Neural progenitor cell (in vitro differentiated cells): Measurements from ENCODE around the gene WDFY2. TPM values are rescaled to one million over a fixed set of nuclear protein-coding genes. Genes with fewer than 3 reads are reported as not detected.

Source experiments
- DNase-seq: peaks from one replicate; pipeline ENCODE4 v3.0.0-alpha.2; 2016; ENCODE audit warnings: low spot score
- H2AFZ ChIP-seq: fragments of 200-600 bp; sonication (generic); replicated peaks from 2 replicates; pipeline ENCODE4 v1.6.1; 2016; ENCODE audit warnings: antibody characterized with exemption
- H3F3A ChIP-seq: fragments of 200-600 bp; sonication (generic); 2 replicates; pipeline ENCODE4 v1.6.1; 2016; ENCODE audit warnings: antibody characterized with exemption, low read depth
- H3K27ac ChIP-seq: fragments of 200-600 bp; sonication (generic); 2 replicates; pipeline ENCODE4 v1.5.1; 2016; ENCODE audit warnings: mild to moderate bottlenecking
- H3K27me3 ChIP-seq: fragments of 200-600 bp; sonication (generic); 2 replicates; pipeline ENCODE4 v1.6.1; 2016; ENCODE audit warnings: mild to moderate bottlenecking, moderate library complexity
- H3K36me3 ChIP-seq: fragments of 200-600 bp; sonication (generic); 2 replicates; pipeline ENCODE4 v1.5.1; 2016
- H3K4me1 ChIP-seq: fragments of 200-600 bp; sonication (generic); 2 replicates; pipeline ENCODE4 v1.6.1; 2016; ENCODE audit warnings: mixed run types
- H3K4me2 ChIP-seq: fragments of 200-600 bp; sonication (generic); 2 replicates; pipeline ENCODE4 v1.6.1; 2016
- H3K4me3 ChIP-seq: fragments of 200-600 bp; sonication (generic); 2 replicates; pipeline ENCODE4 v1.5.1; 2016
- H3K79me2 ChIP-seq: fragments of 200-600 bp; sonication (generic); 2 replicates; pipeline ENCODE4 v1.6.1; 2016; ENCODE audit warnings: low read depth
- H3K9ac ChIP-seq: fragments of 200-600 bp; sonication (generic); 2 replicates; pipeline ENCODE4 v1.6.1; 2016
- H3K9me3 ChIP-seq: fragments of 200-600 bp; sonication (generic); 2 replicates; pipeline ENCODE4 v1.5.1; 2016; ENCODE audit warnings: low read depth
- H4K20me1 ChIP-seq: fragments of 200-600 bp; sonication (generic); 2 replicates; pipeline ENCODE4 v1.6.1; 2016; ENCODE audit warnings: low read depth
- H3K27ac Mint-ChIP-seq: 3 replicates; pipeline ENCODE4 v1.8.0; 2021; ENCODE audit warnings: mixed read lengths
- H3K27me3 Mint-ChIP-seq: 2 replicates; pipeline ENCODE4 v1.8.0; 2022; ENCODE audit warnings: low read depth, mild to moderate bottlenecking, inconsistent platforms, moderate library complexity, mixed read lengths; ENCODE audit not compliant: insufficient read depth
- H3K36me3 Mint-ChIP-seq: 3 replicates; pipeline ENCODE4 v1.8.0; 2021; ENCODE audit warnings: mixed read lengths
- H3K4me1 Mint-ChIP-seq: 3 replicates; pipeline ENCODE4 v1.8.0; 2021; ENCODE audit warnings: mixed read lengths
- H3K4me3 Mint-ChIP-seq: 3 replicates; pipeline ENCODE4 v1.8.0; 2021; ENCODE audit warnings: mild to moderate bottlenecking, moderate library complexity, mixed read lengths
- H3K9me3 Mint-ChIP-seq: 3 replicates; pipeline ENCODE4 v1.8.0; 2020; ENCODE audit warnings: mixed read lengths
- CTCF ChIP-seq: fragments of 200-600 bp; sonication (generic); IDR thresholded peaks from 2 replicates; pipeline ENCODE4 v1.5.1; 2017; ENCODE audit warnings: antibody characterized with exemption, mild to moderate bottlenecking
- EZH2 ChIP-seq: fragments of 200-600 bp; sonication (generic); IDR thresholded peaks from 2 replicates; pipeline ENCODE4 v1.6.1; 2017; ENCODE audit warnings: antibody characterized with exemption, mild to moderate bottlenecking, moderate library complexity
- EZH2phosphoT487 ChIP-seq: fragments of 200-600 bp; sonication (generic); IDR thresholded peaks from 2 replicates; pipeline ENCODE4 v1.6.1; 2017; ENCODE audit warnings: antibody characterized with exemption
- total RNA-seq: library from RNA; depleted of rRNA; stranded (reverse); fragments of >200 nt; gene quantifications from 2 replicates; pipeline ENCODE4 v1.2.3, GENCODE V29; 2015; ENCODE audit warnings: low replicate concordance

Gene WDFY2
- total RNA-seq, 1 donor from 2014 or later, result 18.3 TPM

GRCh38 chr13:51643105-51643881, 59.0 kb downstream of the WDFY2 start:
- H3K27ac ChIP-seq, result no peak overlapping the region
- no peaks in the 10 kb centered on the region for H3K9me3 ChIP-seq
- H3K27me3 ChIP-seq, result no peaks in the 10 kb centered on the region
- no peak overlapping the region for H3K9ac ChIP-seq
- Mint-ChIP-seq H3K4me3 (no peak overlapping the region), H3K36me3 (peaks cover 5% of the 10 kb centered on the region), H3K9me3 (peaks cover 5% of the 10 kb centered on the region), H3K27ac (peak overlapping the region; percentile 57), H3K4me1 (peaks cover 55% of the 10 kb centered on the region), H3K27me3 (no peaks in the 10 kb centered on the region)
- H3F3A ChIP-seq, result peaks cover under 1% of the 10 kb centered on the region
- no peak overlapping the region for H3K4me3 ChIP-seq
- no peak for TF ChIP-seq EZH2
- no peak for TF ChIP-seq EZH2phosphoT487
- TF ChIP-seq CTCF, result no peak
- H3K79me2 ChIP-seq, result peaks cover 85% of the 10 kb centered on the region
- H3K4me2 ChIP-seq, result no peak overlapping the region
- peaks cover 30% of the 10 kb centered on the region for H4K20me1 ChIP-seq
- H3K4me1 ChIP-seq, result peaks cover 48% of the 10 kb centered on the region
- DNase-seq, result no peak
- H2AFZ ChIP-seq, result no peak overlapping the region
- H3K36me3 ChIP-seq, result no peaks in the 10 kb centered on the region

GRCh38 chr13:51643882-51644281, 59.6 kb downstream of the WDFY2 start:
- no peak overlapping the region for H3K27ac Mint-ChIP-seq
- Histone ChIP-seq H3K27ac (no peak overlapping the region), H3K4me2 (no peak overlapping the region), H3K4me3 (no peak overlapping the region), H3K27me3 (no peaks in the 10 kb centered on the region), H3F3A (no peaks in the 10 kb centered on the region), H2AFZ (no peak overlapping the region), H3K36me3 (no peaks in the 10 kb centered on the region), H3K9me3 (no peaks in the 10 kb centered on the region), H3K79me2 (peaks cover 80% of the 10 kb centered on the region), H3K9ac (no peak overlapping the region), H3K4me1 (peaks cover 43% of the 10 kb centered on the region), H4K20me1 (peaks cover 25% of the 10 kb centered on the region)
- H3K36me3 Mint-ChIP-seq, result peaks cover 5% of the 10 kb centered on the region
- no peak overlapping the region for H3K4me3 Mint-ChIP-seq
- DNase-seq, result no peak
- H3K9me3 Mint-ChIP-seq, result peaks cover 5% of the 10 kb centered on the region
- no peak for TF ChIP-seq EZH2
- TF ChIP-seq EZH2phosphoT487, result no peak
- TF ChIP-seq CTCF, result no peak
- H3K4me1 Mint-ChIP-seq, result peaks cover 50% of the 10 kb centered on the region
- H3K27me3 Mint-ChIP-seq, result no peaks in the 10 kb centered on the region

- Histone ChIP-seq H3K27ac (no peak overlapping the region), H2AFZ (no peak overlapping the region), H3K4me3 (no peak overlapping the region), H3K4me1 (peaks cover 35% of the 10 kb centered on the region), H4K20me1 (peaks cover 19% of the 10 kb centered on the region), H3K9me3 (no peaks in the 10 kb centered on the region), H3K27me3 (no peaks in the 10 kb centered on the region), H3K4me2 (no peak overlapping the region), H3K36me3 (no peaks in the 10 kb centered on the region), H3F3A (no peaks in the 10 kb centered on the region), H3K79me2 (peaks cover 73% of the 10 kb centered on the region), H3K9ac (no peak overlapping the region)
- Mint-ChIP-seq H3K9me3 (peaks cover 5% of the 10 kb centered on the region), H3K27ac (peak overlapping the region; percentile 88), H3K36me3 (peaks cover 10% of the 10 kb centered on the region), H3K4me3 (no peak overlapping the region), H3K4me1 (peaks cover 42% of the 10 kb centered on the region), H3K27me3 (no peaks in the 10 kb centered on the region)
- no peak for DNase-seq
- TF ChIP-seq EZH2phosphoT487 (no peak), CTCF (no peak), EZH2 (no peak)
Measured at GRCh38 chr13:51644654-51645053, 60.4 kb downstream of the WDFY2 start.
